ENCODE data around the gene PITPNB. TPM values are rescaled to one million over a fixed set of nuclear protein-coding genes. Genes with fewer than 3 reads are reported as not detected.
A peak's percentile ranks its signal among the peaks of the same experiment; 100 is the strongest.

The PITPNB gene
- total and polyA plus RNA-seq, 2 of the 13 experiments (the other 11 are each of a cell fraction or from before 2014, with no cell fraction given) = 17.0 to 30.1 TPM

DNA sequence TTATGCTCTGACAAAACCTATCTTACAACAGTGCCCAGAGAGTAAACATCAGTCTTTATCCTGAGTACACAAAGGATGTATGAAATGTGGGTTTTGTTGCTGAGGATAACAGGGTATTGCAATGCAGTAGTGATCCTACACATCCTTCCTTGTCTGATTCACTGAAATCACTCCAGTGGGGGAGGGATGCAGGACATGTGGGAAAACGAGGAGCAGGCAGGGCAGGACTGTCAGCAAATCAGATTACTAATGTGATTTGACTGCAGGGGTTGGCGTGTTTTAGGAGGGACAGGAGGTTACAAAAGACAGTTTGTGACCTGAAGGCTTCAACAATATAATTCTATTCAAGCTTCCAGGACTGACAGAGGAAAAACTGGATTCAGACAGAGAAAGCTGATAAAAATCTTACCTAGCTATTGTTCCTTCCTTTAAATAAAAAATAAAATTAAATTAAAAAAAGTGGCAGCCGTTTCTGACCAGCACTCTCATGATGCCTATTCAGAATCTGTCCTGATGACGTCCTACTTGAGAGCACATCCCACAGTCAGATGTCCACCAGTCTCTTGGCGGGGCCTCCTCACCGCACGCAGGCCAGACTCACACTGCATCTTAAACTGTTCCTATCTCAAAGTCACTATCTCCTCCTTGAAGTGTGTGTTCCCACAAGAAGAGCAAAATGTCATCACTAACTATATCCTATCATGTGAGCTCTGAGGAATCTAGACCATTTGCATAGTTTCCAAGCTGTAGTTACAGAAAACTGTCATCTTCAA, 66.9 kb downstream of the PITPNB start (continued):
- TF ChIP-seq RBFOX2 (IDR thresholded peaks at IDR 0.05; ENCODE audit: low read depth, low read length) = no peak

DNA sequence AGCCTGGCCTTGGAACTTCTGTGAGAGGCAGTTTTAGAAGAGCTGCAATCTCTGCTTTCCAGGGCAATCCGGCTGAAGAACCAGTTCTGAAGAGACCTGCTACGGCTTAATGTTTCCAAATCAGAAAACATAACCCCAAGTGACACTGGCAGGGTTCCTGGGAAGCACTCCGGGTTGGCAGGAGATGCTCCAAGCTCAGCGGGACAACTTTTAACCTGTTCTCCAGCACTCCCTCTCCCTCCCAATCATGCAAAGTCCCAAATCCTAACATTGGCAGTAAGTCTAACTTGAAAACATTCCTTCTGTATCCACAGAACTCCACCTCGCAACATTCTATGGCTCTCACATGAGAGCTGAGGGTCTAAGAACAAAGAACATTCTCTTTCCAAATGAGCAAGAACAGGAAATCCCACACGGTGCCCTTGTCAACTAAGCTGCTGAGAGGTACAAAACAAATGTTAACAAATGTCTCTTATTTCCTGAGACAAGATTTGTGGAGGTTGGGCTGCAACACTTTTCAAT, 69.0 kb downstream of the PITPNB start:
- WGBS (ENCODE audit: low lambda C conversion rate) = 61% methylated on average over 3 of the region's 6 CpGs
- H3K27me3 ChIP-seq (ENCODE audit: control insufficient read depth in 1 of 2, insufficient read depth in 2 of 2, low read length in 2 of 2) = no peaks in the 10 kb centered on the region
- no peaks in the 10 kb centered on the region for H3K79me2 ChIP-seq (ENCODE audit: insufficient read depth, low read length)
- no peak overlapping the region for H2AFZ ChIP-seq (ENCODE audit: low read length)
- H3K27ac ChIP-seq (ENCODE audit: extremely low read length, insufficient read depth, low read length) = peak overlapping the region; percentile 19
- no peak overlapping the region for H3K4me3 ChIP-seq (replicated peaks in 1 of 3; ENCODE audit: insufficient read depth in 1 of 3, low read depth in 2 of 3, low read length in 3 of 3)
- in situ Hi-C loops (cut with HindIII; ENCODE audit: extremely low pct_ligation_motif_present, low pct_unique_long_range_greater_than_20kb) = loop anchor here (10.0 kb wide), 1 partner anchor 55 kb away; no protein-coding TSS in a partner anchor
- no peaks in the 10 kb centered on the region for H4K20me1 ChIP-seq (ENCODE audit: insufficient read depth, low read length)
- peaks cover 30% of the 10 kb centered on the region for H3K4me1 ChIP-seq (ENCODE audit: insufficient read depth, low read length)
- DNase-seq (ENCODE audit: low spot score) = peak; percentile 78
- 0 out of 2 replicates have a peak overlapping the region, but pooled peaks have one; percentile 24 for H3K4me2 ChIP-seq (ENCODE audit: low read depth, low read length)
- intact Hi-C loops (cut with micrococcal nuclease; ENCODE audit: unreplicated experiment) = no loop called here
- peak; percentile 50 for FAIRE-seq
- H3K9ac ChIP-seq (ENCODE audit: insufficient read depth, low read depth, low read length) = no peak overlapping the region
- no peaks in the 10 kb centered on the region for H3K9me3 ChIP-seq (ENCODE audit: low read length)
- ATAC-seq = peak; percentile 32; the same call in 1 of the 3 replicates
- ChIA-PET POLR2A (no interaction called here), CTCF (ENCODE audit: low intra/inter-chr PET ratio, low total read pairs) (no interaction called here)
- no TSS peak for BruUV-seq (replicated peaks)
- peaks cover 7 to 42% of the 10 kb centered on the region in 2 experiments for H3K36me3 ChIP-seq (replicated peaks in 1 of 2; ENCODE audit: control insufficient read depth in 1 of 2, insufficient read depth in 2 of 2, low read length in 2 of 2)
- peak; percentile 50; the same call in 1 of the 2 replicates for TF ChIP-seq SP5 (CRISPR knock-in tag; IDR thresholded peaks at IDR 0.05; ENCODE audit: borderline replicate concordance, low read depth)
- TF ChIP-seq TCF7 (IDR thresholded peaks at IDR 0.05; ENCODE audit: low read depth) = peak; percentile 11; the same call in 1 of the 2 replicates
- TF ChIP-seq, protein P1, sequence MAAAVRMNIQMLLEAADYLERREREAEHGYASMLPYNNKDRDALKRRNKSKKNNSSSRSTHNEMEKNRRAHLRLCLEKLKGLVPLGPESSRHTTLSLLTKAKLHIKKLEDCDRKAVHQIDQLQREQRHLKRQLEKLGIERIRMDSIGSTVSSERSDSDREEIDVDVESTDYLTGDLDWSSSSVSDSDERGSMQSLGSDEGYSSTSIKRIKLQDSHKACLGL (CRISPR knock-in tag; IDR thresholded peaks at IDR 0.05) = no peak
- peak; percentile 26; the same call in 1 of the 2 replicates for TF ChIP-seq RCOR2 (CRISPR knock-in tag; IDR thresholded peaks at IDR 0.05)
- no peak for TF ChIP-seq ZFY (CRISPR knock-in tag; IDR thresholded peaks at IDR 0.05)
- TF ChIP-seq, protein P2, sequence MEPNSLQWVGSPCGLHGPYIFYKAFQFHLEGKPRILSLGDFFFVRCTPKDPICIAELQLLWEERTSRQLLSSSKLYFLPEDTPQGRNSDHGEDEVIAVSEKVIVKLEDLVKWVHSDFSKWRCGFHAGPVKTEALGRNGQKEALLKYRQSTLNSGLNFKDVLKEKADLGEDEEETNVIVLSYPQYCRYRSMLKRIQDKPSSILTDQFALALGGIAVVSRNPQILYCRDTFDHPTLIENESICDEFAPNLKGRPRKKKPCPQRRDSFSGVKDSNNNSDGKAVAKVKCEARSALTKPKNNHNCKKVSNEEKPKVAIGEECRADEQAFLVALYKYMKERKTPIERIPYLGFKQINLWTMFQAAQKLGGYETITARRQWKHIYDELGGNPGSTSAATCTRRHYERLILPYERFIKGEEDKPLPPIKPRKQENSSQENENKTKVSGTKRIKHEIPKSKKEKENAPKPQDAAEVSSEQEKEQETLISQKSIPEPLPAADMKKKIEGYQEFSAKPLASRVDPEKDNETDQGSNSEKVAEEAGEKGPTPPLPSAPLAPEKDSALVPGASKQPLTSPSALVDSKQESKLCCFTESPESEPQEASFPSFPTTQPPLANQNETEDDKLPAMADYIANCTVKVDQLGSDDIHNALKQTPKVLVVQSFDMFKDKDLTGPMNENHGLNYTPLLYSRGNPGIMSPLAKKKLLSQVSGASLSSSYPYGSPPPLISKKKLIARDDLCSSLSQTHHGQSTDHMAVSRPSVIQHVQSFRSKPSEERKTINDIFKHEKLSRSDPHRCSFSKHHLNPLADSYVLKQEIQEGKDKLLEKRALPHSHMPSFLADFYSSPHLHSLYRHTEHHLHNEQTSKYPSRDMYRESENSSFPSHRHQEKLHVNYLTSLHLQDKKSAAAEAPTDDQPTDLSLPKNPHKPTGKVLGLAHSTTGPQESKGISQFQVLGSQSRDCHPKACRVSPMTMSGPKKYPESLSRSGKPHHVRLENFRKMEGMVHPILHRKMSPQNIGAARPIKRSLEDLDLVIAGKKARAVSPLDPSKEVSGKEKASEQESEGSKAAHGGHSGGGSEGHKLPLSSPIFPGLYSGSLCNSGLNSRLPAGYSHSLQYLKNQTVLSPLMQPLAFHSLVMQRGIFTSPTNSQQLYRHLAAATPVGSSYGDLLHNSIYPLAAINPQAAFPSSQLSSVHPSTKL (CRISPR knock-in tag; IDR thresholded peaks at IDR 0.05) = peak; percentile 27; the same call in 1 of the 2 replicates
- TF ChIP-seq SOX5 (CRISPR knock-in tag; IDR thresholded peaks at IDR 0.05; ENCODE audit: borderline replicate concordance) = peak; percentile 75; the same call in 1 of the 2 replicates
- TF ChIP-seq, protein P3, sequence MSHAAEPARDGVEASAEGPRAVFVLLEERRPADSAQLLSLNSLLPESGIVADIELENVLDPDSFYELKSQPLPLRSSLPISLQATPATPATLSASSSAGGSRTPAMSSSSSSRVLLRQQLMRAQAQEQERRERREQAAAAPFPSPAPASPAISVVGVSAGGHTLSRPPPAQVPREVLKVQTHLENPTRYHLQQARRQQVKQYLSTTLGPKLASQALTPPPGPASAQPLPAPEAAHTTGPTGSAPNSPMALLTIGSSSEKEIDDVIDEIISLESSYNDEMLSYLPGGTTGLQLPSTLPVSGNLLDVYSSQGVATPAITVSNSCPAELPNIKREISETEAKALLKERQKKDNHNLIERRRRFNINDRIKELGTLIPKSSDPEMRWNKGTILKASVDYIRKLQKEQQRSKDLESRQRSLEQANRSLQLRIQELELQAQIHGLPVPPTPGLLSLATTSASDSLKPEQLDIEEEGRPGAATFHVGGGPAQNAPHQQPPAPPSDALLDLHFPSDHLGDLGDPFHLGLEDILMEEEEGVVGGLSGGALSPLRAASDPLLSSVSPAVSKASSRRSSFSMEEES (CRISPR knock-in tag; IDR thresholded peaks at IDR 0.05) = peak; percentile 22; the same call in 1 of the 2 replicates
- peak; percentile 15; the same call in 1 of the 2 replicates for TF ChIP-seq SAP130 (CRISPR knock-in tag; IDR thresholded peaks at IDR 0.05; ENCODE audit: low read depth)
- peak; percentile 38 for TF ChIP-seq RBM22 (optimal IDR thresholded peaks at IDR 0.05; ENCODE audit: low read length)
- TF ChIP-seq, protein P4, sequence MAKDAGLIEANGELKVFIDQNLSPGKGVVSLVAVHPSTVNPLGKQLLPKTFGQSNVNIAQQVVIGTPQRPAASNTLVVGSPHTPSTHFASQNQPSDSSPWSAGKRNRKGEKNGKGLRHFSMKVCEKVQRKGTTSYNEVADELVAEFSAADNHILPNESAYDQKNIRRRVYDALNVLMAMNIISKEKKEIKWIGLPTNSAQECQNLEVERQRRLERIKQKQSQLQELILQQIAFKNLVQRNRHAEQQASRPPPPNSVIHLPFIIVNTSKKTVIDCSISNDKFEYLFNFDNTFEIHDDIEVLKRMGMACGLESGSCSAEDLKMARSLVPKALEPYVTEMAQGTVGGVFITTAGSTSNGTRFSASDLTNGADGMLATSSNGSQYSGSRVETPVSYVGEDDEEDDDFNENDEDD (CRISPR knock-in tag; IDR thresholded peaks at IDR 0.05; ENCODE audit: borderline replicate concordance) = no peak
- no peak for TF ChIP-seq ISX (CRISPR knock-in tag; conservative IDR thresholded peaks at IDR 0.05)
- TF ChIP-seq, protein P5, sequence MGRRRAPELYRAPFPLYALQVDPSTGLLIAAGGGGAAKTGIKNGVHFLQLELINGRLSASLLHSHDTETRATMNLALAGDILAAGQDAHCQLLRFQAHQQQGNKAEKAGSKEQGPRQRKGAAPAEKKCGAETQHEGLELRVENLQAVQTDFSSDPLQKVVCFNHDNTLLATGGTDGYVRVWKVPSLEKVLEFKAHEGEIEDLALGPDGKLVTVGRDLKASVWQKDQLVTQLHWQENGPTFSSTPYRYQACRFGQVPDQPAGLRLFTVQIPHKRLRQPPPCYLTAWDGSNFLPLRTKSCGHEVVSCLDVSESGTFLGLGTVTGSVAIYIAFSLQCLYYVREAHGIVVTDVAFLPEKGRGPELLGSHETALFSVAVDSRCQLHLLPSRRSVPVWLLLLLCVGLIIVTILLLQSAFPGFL (CRISPR knock-in tag; IDR thresholded peaks at IDR 0.05) = no peak
